HG02763 (cell line): ENCODE data around the gene DROSHA.
A peak's percentile ranks its signal among the peaks of the same experiment; 100 is the strongest.
"Not testable (repeated sequence)": the region's sequence is repeated elsewhere in the genome, so short reads cannot be mapped to it uniquely, and the experiment has no call there.

ENCODE experiments used
- ATAC-seq: cut with Tn5 transposase; IDR thresholded peaks from one replicate; pipeline ENCODE4 v1.9.1; 2021; ENCODE audit warnings: mild to moderate bottlenecking, moderate library complexity; ENCODE audit not compliant: unreplicated experiment

Gene DROSHA, protein sequence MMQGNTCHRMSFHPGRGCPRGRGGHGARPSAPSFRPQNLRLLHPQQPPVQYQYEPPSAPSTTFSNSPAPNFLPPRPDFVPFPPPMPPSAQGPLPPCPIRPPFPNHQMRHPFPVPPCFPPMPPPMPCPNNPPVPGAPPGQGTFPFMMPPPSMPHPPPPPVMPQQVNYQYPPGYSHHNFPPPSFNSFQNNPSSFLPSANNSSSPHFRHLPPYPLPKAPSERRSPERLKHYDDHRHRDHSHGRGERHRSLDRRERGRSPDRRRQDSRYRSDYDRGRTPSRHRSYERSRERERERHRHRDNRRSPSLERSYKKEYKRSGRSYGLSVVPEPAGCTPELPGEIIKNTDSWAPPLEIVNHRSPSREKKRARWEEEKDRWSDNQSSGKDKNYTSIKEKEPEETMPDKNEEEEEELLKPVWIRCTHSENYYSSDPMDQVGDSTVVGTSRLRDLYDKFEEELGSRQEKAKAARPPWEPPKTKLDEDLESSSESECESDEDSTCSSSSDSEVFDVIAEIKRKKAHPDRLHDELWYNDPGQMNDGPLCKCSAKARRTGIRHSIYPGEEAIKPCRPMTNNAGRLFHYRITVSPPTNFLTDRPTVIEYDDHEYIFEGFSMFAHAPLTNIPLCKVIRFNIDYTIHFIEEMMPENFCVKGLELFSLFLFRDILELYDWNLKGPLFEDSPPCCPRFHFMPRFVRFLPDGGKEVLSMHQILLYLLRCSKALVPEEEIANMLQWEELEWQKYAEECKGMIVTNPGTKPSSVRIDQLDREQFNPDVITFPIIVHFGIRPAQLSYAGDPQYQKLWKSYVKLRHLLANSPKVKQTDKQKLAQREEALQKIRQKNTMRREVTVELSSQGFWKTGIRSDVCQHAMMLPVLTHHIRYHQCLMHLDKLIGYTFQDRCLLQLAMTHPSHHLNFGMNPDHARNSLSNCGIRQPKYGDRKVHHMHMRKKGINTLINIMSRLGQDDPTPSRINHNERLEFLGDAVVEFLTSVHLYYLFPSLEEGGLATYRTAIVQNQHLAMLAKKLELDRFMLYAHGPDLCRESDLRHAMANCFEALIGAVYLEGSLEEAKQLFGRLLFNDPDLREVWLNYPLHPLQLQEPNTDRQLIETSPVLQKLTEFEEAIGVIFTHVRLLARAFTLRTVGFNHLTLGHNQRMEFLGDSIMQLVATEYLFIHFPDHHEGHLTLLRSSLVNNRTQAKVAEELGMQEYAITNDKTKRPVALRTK (N-terminal part only)

DNA sequence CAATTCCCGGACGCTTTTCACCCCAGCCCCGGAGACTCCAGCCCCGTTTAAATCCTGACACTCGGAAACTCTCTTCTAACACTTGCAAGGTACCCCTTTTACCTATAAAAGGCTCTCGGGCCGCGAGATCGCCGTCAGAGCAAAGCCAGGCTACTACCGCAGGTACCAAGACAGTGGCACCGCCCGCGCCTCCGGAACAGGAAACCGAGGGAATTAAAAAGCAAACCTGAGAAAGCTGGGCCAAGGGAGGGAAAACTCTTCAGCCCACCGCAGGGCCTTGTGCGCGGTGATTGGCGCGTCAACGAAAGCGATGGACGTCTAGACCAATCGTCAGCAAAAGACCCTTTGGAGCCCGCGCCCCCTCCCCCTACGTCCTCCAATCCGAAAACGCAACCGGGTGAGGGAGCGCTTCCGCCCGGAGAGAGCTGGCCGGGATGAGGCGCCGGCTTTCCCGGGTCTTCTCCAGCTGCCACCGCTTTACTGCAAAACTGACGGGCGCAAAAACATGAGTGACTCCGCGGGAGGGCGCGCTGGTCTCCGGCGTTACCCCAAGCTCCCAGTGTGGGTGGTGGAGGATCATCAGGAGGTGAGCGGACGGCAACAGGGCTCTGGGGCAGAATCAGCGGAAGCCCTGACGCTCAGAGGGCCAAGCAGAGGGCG, at the start of gene DROSHA, which contains the start of gene C5orf22:
DROSHA (minus strand) TSS at position 206 of the 660 bp plus-strand sequence. CDS start 3,034 bp downstream, outside the sequence.
C5orf22 (plus strand) TSS at position 414 of the 660 bp plus-strand sequence; CDS start at position 506, 92 bp downstream.
- peak; percentile 97 for ATAC-seq

DNA sequence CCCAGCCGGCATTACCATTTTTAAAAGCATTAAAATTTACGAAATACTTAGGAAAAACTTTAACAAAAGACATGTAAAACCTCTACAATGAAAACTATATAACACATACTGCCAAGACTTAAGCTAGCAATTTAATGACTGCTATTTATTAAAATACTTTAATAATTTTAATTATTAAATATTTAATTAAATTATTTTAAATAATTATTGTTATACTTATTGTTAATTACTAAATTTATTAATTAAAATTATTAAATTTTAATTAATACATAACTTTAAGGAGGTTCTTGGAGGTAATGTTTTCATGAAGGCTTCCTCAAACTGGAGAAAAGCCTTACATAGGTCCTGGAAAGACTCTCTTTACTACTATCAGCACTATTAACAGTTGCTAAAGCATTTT, 47.7 kb upstream of the DROSHA start:
- ATAC-seq = no peak

DNA sequence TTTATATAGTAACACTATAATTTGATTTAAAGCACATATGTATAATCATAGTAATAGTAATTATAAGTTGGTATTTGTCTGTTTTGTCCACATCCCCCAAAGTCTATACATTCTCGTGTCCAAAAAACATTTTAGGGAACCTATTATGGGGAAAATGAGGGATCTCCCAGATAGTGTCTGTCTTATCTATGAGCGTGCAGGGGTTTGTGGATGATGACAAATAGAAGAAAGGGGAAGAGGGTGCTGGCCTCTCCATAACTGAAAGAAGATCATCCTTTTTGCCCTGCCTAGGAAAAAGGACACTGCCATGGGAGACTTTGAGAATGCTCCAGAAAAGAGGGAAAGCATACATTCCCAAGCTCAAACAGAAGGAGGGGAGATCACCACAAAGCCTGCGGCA, 45.5 kb upstream of the DROSHA start:
- ATAC-seq = no peak

- no peak for ATAC-seq
These were observed 42.9 kb upstream of the DROSHA start for GRCh38 chr5:31574772-31575171.

DNA sequence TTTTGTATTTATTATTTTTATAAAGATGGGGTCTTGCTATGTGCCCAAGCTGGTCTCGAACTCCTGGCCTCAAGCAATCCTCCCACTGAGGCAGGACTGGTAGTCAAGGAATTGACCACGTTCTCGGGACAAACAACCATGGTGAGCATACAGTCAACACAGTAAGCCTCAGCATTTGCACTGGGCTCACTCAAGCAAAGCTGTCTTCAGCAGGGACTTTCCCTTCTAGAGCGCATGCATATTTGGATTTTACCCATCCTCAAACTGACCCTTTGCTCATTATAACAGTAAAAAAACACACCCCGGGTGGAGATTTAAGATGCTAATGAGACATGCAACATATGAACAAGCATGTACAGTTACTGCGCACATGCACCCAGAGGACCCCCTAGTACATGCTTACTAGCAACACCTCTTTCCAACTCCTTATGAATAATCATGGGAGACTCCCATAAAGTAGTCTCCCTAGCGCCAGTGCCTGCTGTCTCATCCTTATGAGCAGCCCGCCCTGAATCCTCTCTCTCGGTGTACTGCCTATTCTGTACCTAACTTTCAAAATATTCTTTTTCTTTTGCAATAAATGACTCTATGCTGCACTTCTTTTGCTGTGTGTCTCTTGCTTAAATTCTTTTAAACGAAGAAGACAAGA, 41.7 kb upstream of the DROSHA start:
- ATAC-seq = no peak

DNA sequence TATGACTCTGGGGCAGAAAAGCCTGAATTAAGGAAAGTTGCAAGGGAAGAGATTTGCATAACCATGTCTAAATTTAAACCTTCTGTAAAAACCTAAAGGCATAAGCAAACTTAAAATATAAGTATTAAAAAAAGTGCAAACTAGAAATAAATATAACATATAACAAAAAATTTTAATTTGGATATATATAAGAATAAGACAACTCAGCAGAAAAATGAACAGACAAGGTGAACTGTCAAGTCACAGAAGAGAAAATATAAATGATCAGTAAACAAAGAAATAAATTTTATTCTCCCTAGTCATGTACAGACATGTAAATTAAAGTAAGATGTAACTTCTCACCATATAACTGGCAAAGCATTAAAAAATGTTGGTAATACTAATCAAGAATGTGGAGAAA, 37.2 kb upstream of the DROSHA start:
- ATAC-seq = no peak

DNA sequence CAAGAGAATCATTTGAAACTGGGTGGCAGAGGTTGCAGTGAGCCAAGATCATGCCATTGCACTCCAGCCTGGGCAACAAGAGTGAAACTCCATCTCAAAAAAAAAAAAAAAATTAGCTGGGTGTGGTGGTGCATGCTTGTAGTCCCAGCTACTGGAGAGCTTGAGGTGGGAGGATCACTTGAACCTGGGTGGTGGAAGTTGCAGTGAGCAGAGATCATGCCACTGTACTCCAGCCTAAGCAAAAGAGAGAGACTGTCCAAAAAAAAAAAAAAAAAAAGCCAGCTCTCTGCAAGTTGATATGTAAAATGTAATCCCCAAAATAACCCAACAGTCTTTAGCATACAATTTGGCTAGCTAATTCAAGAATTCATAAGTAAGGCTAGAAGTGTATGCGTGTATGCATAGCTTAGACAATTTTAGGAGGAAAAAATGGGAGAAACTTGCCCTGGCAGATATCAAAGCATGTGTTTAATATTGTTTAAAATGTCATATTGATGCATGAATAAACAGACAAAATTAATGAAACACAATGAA, 36.5 kb upstream of the DROSHA start:
- ATAC-seq = no peak

GRCh38 chr5:31566362-31566761, 34.5 kb upstream of the DROSHA start:
- ATAC-seq = not testable (repeated sequence)

DNA sequence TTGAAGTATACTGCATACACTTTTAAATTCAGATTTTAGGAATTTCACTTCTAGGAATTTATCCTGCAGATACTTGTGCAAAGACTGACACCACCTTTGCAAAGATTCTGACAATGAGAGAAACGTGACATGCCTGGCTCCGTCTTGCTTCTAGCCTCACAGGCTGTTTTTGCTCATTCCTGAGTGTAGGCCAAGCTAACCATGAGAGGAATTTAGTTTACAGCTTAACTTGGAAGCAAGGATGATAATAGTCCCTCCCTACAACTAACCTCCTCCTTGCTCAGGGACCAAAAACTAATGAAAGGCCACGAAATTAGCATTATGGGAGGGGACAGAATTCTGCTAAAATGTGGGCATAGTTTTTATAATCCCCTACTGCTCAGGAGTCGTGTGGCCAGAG, 31.3 kb upstream of the DROSHA start:
- no peak for ATAC-seq

DNA sequence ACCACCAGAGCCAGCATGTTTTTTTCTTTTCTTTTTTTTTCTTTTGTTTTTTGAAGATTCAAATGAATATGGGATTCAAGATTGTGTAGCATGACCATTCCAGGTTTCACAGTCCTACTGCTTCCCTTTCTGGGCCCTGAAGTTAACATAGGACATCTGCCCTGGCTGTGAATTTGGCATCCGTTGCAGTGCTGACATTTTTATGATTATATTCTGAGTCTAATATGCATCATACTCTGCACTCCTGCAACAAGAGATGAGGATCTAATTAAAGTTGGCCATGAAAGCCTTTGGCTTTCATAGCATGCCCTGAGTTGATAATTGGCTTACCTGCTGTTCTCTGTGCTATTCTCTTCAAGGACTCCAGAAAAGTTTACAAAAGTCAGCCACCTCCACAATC, 30.1 kb upstream of the DROSHA start:
- no peak for ATAC-seq

GRCh38 chr5:31559942-31560341, 28.0 kb upstream of the DROSHA start:
- no peak for ATAC-seq

DNA sequence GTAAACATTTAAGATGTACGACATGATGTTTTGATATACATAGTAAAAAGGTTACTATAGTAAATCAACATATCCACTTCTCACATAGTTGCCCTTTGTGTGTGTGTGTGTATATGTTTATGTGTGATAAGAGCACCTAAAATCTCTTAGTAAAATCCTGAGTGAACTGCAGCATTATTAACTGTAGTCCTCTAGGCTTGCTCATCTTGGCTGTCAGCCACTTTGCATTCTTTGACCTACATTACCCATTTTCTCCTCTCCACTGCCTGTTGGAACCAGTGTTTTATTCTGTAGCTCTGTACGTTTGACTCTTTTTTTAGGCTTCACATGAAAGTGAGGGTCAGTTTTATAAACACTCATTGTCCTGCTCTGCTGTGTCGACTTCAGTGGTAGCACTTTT, 24.6 kb upstream of the DROSHA start:
- no peak for ATAC-seq

DNA sequence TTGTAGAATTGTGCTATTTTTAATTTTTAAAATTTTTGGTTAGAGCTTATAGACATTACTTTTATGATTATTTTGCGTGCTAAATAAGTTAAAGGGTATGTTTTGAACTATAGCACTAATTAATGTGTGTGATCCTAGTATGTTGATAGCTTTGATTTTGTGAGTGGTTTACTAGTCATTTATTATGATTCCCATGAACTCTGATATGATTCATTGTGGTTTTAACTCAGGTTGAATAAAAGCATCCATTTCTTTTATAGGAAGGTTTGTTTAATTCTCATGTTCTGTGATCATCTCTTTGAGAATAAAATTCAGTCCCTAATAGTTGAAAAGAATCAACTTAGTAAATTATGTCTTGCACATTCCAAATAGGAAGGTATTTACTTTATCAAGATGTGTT, 22.7 kb upstream of the DROSHA start:
- no peak for ATAC-seq

DNA sequence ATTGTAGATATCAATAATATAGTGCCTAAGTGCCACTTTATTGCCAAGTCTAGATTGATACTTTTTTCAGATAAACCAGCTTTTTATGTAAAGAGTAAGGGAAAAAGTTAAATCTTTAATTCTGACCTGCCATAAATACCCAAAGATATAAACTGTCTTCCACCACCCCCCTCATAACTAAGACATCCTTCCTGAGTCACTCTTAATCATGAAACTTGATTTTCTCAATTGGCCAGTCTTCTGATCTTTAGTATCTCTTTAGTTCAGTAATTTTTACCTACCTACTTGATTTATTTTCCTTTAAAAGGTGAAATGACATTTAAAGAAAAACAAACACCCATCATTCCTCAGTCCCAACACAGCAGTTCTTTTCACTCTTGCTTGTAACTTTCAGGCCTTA, 22.0 kb upstream of the DROSHA start:
- no peak for ATAC-seq

GRCh38 chr5:31551878-31552277, 20.0 kb upstream of the DROSHA start:
- ATAC-seq = no peak

DNA sequence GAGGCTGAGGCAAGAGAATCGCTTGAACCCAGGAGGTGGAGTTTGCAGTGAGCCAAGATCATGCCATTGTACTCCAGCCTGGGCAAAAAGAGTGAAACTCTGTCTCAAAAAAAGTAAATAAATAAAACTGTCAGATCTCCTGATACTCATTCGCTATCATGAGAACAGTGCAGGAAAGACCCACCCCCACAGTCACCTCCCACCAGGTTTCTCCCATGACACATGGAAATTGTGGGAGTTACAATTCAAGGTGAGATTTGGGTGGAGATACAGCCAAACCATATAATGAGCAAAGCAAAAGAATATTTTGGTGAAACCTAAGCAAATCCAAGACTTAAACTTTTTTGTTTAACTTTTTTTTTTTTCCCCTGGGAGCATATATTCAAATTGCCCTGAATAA, 17.2 kb upstream of the DROSHA start:
- ATAC-seq = not testable (repeated sequence)

DNA sequence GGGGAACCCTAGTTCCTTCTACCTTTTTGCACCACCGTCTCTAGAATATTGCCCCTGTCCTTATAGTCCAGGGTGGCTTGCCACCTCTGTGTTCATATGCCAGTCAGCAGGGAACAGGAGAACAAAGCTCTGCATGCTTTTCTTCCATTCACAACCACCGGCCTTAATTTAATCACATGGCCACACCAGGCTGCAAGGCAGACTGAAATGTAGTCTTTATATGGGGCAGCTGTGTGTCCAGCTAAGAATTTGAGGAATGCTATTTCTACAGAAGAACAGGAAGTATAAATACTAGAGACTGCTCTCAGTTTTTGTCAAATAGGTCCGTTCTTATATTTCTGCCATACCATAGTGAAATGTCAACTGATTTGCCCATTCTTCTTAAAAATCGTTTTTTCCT, 6.0 kb upstream of the DROSHA start:
- no peak for ATAC-seq

DNA sequence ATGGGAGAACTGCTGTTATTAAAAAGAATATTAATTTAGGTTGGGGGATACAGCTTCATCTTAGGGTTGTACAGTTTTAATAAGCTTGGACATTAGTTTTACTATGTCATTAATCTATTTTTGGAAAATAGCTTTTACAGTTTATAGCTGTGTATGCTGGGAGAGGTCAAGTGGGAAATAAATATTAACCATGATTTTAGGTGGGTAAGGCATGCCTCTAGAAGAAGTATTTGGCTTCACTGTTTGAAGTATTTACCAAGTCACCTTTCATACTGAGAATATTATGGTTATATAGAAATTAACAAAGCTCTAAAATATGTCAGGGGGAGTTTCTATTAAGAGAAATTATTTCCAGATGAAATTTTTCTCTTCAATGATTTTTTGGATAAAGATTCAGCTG, 5.5 kb upstream of the DROSHA start:
- ATAC-seq = no peak

GRCh38 chr5:31536873-31537272, 5.0 kb upstream of the DROSHA start:
- no peak for ATAC-seq

DNA sequence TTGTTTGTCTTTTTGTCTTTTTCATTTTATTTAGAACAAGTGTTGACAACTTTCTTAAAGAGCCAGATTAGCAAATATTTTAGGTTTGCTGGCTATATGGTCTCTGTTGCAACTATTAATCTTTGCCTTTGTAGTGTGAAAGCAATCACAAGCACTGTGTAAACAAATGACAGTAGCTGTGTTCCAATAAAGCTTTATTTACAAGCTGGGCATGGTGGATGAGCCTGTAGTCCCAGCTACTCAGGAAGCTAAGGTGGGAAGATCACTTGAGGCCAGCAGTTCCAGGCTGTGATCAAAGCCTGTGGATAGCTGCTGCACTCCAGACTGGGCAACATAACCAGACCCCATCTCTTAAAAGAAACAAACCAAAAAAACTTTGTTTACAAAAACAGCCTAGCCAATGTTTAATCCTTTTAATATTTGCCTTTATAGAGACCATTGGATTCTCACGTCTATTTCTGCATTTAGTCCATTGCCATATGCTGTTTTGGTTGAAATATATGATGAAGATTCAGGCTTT, 2.7 kb upstream of the DROSHA start:
- ATAC-seq = no peak
